HepG2 (cell line): ENCODE results near the gene ASGR1.
"Not testable (repeated sequence)": the region's sequence is repeated elsewhere in the genome, so short reads cannot be mapped to it uniquely, and the experiment has no call there.

Experiments used
- EZH2 ChIP-seq: conservative IDR thresholded peaks from 2 replicates; pipeline ENCODE4 v1.6.1; 2012; ENCODE audit warnings: mild to moderate bottlenecking, low read depth, low read length, moderate library complexity
- ZNF572 ChIP-seq: sonication (generic); formaldehyde crosslinking; IDR thresholded peaks from 2 replicates; pipeline ENCODE4 v1.5.1; 2020; ENCODE audit warnings: mild to moderate bottlenecking, missing genetic modification reagents

DNA sequence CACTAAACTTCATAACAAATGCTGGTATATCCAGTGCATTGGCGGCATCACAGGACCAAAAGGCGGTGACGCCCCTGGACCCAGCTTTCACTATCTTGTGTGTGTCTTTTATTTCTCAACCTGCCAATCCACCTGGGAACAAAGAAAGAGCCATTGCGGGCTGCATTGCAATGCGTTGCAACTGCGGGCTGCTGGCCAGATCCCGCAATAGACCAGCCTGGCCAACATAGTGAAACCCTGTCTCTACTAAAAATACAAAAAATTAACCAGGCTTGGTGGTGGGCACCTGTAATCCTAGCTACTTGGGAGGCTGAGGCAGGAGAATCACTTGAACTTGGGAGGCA is 9.6 kb downstream of the ASGR1 start:
- TF ChIP-seq ZNF572 (CRISPR knock-in tag); EZH2: not testable (repeated sequence)
